GM21360 (cell line): ENCODE results near the gene PDZRN3.

Experiments used
- ATAC-seq: cut with Tn5 transposase; IDR thresholded peaks from one replicate; pipeline ENCODE4 v1.9.1; 2021; ENCODE audit warnings: mild to moderate bottlenecking, moderate library complexity; ENCODE audit not compliant: unreplicated experiment

PDZRN3 gene

DNA sequence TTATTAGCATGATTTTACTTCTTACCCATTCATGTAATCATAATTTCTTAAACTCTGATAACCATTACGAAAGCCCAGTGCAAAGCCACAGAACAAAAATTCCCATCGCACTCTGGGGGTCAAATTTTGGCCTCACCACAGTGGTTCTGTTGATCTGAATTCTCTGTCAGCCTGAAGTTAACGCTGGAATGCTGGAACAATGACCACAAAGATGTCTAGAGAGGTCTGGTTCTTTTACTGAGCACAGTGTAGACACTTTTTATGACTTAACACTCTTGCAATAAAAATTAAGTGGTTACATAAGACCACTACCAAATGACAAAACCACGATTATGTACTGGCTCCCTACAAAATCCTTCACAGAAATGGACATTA, 94.7 kb downstream of the PDZRN3 start:
- no peak for ATAC-seq

DNA sequence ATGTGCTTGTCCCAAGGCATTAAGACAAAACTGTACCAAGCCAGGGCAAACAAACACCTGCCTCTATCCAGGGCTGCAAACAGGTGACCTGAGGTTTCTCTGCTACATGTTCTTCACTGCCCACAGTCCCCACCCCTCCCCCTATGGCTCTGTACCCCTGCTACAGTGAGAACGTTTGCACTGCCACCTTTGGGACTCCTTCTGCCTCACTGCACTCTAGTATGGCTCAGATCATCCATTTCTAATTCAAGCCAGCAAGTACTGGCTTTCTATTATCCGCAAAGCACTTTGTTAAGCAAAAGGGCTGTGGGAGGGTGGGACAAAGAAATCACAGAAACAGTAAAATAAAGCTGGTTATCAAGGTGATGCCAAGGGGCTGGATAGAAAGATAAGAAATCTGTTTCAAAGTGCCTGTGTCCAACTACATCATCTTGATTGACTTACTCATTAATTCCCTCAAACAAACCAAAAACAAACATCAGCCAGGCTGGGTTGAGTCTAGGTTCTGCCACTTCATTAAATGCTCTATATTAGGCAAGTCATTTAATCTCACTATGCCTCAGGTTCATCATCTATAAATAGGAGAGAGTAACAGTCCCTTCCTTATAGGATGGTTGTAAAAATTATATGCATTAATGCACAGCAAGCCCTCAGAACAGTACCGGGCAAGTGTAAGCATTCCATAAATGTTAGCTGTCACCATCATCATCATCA, 95.3 kb downstream of the PDZRN3 start:
- no peak for ATAC-seq

DNA sequence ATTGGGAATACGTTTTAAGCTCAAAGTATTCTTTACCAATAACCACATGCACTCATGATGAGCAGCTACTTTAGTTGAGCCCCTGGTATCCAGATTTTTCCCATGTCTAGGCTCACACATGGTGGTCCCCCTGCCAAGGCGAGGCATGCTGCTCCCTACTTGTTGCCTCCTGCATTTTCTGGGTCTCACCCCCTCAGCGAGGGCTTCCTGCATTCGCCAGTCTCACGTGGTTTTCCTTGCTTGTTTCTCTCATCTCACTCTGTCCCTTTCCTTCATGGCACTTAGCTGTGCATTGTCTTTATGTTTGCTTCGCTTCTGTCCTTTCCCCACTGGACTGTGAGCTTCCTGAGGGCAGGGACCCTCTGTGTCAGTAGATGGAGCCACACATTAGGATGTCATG, 99.2 kb downstream of the PDZRN3 start:
- ATAC-seq, result no peak

DNA sequence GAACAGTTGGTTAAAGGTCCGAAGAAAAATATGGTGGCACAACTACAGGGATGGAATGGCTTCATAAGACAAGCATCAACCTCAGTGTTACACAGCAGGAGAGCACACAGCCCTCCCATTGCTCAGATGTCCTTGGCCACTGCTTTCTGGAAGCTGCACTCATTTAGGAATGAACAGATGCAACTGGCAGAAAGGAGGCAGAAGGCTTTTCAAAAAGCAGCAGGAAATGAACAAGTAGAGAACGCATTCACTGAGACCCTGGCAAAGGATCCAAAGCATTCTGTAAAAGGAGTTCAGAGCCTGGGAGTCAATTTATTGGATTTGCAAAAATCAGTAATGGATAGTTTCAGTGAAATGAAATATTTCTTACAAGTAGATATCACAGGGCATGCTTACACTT, 101.1 kb downstream of the PDZRN3 start:
- ATAC-seq, result no peak

DNA sequence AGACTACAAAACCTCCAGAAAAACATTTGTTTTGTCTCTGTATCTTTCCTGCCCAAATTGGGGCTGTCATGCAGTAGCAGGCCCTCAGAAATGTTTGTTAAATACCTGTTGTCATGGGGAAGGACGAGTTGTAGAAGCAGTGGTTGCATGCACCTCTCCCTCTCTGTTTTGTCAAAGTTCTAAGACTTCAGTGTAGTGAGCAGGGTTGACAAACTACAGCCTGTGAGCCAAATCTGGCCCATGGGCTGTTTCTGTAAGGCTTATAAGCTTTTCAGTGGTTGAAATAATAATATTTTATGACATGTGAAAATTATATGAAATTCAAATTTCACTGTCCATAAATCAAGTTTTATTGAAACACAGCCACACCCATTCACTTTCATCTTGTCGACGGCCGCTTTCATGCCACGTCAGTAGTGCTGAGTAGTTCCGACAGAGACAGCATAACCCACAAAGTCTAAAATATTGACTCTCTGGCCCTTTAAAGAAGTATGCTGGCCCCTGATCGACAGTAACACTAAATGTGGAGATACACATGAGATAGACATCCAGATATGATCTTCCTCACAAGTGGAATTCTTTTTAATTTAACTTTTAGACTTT, 102.9 kb downstream of the PDZRN3 start:
- no peak for ATAC-seq

DNA sequence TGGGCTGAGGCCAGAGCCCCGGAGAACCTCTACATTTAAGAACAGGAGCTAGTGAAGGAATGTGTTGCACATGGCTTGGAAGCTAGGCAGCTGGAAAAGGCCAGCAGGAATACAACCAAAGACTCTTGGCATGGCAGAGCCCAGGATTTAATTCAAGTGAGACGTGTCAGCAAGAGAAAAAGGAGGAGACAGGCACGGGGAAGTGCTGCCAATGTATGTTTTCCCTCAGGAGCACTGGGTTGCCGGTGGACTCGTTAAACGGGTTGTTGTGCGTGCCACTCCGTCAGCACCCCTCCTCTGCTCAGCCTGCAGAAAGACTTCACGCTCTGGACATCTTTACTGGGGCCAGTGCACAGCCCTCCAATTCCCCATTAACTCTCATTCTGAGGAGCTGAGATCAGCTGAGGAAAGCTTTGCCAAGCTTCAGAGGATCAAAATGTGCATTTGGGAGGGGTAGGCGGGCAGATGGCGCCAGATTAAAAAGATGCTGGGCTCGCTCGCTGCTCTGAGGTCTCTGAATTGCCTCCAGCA, 103.7 kb downstream of the PDZRN3 start:
- no peak for ATAC-seq

DNA sequence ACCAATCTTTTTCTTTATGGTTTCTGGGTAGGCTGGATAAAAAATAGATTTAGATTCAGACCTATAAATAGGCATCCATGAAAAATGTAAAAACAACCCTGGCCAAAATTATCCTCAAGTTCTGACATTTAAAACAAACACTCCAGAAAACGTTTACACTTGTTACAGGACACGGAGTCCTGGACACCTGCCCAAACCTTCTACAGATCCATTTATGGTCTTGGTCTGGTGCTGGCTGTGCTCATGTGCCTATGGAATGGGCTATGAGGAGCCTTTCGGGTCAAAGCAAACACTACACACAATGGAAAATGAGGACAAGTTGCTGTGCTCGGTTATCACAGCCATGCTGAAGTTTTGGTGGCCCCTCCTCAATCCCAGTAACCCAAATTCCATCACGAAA, 108.1 kb downstream of the PDZRN3 start:
- ATAC-seq, result no peak

DNA sequence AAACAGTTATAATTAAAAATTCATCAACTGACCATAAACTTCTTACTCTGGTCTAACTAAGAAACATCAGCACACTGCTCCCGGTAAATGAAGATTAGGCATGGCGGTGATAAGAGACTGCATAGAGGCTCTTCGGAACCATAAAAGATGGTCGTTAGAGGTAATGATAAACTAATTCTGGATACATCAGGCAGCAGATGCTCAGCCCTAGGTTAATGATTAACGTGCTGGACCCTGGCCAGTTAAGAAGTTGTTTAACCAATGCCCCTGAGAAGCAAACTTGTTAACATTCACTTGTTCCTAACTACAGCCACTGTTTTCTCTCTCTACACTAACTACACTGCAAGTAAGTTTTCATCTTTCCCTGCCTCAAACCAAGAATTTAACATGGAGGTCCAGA, 111.5 kb downstream of the PDZRN3 start:
- no peak for ATAC-seq

DNA sequence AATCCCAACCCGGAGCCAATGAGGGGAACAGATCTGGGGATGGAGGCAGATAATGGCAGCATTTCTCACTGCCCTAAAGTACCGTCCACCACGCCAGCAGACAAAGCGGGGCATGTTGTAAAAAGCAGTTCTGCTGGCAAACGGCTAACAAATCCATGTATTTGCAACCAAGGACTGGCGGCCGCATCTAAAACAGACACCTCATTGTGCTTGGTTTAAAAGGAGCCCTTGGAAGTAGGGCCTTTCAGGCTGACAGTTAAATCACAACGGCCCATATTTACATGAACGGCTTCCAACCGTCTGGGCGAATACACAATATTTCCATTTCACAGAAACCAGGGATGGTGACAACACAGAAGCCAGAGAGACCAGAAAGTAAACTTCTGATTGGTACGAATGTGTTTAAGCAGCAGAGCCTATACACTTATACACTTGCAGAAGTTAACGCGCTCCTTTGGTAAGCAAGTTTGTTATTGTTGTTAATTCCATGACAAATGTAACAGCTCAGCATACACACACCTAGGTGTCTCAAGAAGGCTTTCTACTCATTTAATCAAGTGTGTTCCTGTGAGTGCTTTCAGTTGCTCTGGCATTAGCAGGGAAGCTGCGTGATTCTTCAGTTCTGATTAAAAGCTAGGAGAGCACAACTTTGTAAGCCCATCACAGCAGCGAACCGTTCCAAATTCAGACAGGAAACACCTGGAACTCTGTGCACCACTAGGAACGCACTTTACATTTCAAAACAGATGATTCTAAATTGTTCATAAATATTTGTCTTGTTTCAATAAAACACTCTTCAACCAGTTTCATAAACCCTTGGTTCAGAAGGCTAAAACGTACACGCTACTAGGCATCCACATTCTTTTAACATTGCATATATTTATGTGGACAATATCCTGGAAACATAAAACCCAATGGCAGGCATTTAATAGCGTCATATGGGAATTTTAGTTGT, 112.9 kb downstream of the PDZRN3 start:
- ATAC-seq, result no peak

DNA sequence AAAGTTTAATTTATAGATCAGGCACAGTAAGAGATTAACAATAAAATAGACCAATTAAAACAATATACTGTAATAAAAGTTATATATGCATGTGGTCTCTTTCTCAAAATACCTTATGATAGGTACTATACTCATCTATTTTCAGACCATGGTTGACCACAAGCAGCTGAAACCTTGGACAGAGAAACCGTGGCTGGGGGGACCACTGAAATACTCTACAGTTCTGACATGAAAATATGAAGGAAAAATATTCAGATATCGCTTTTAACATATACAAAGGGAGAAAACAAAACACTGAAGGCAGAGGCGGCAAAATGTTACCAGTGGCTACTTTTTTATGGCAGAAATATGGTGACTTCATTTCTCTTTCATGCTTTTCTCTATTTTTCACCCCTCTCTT, 114.0 kb downstream of the PDZRN3 start:
- ATAC-seq, result no peak

DNA sequence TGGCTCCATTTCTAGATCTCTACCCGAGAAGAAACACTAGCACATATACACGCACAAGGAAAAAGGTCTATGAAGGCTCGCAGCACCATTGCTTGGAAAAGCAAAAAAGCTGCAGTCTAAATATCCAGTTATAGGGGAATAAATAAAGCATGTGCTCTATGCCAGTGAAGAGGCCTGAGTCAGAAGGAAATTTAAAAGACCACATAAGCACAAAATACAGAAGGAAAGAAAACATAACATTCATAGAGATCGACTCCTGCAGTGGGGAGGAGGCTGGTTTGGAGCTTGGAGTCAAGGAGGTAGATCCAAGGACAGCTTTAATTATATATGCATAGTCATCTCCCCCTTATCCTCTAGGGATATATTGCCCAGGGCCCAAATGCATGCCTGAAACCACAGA, 114.4 kb downstream of the PDZRN3 start:
- no peak for ATAC-seq

DNA sequence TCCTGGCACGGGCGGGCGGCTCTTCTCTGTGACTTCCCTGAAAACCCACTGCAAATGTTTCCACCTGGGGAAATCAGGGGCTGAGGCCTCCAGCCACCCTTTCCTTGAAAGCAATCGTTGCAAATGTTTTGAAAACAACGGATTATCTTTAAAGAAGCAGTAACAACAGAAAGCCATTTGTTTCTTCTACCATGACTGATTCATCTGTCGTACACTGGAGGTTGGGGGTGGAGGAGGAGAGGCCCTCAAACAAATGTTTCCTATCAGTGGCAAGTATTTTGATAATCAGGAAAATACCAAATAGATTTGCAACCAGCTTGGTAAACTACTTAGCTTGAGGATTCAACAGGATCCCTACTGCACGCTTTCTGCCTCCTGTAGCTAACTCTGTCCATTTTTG, 114.9 kb downstream of the PDZRN3 start:
- ATAC-seq, result no peak

DNA sequence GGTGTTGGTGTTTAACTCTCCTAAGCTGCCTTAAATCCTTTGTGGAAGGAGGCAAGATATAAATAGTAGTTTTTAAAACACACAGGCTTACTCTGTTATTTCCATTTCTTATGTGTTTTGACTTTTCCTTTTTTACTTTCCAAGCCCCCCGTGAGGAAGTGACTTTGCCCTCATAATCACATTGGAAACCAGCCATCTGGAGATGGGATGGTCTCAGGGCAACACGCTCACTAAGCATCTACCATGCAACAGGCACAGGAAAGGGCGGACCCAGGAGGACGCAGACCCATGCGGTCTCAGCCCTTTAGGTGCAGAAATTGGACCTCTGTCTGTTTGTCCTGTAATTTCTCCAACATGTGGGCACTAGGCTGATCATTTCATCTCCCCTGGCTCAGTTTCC, 115.7 kb downstream of the PDZRN3 start:
- no peak for ATAC-seq

DNA sequence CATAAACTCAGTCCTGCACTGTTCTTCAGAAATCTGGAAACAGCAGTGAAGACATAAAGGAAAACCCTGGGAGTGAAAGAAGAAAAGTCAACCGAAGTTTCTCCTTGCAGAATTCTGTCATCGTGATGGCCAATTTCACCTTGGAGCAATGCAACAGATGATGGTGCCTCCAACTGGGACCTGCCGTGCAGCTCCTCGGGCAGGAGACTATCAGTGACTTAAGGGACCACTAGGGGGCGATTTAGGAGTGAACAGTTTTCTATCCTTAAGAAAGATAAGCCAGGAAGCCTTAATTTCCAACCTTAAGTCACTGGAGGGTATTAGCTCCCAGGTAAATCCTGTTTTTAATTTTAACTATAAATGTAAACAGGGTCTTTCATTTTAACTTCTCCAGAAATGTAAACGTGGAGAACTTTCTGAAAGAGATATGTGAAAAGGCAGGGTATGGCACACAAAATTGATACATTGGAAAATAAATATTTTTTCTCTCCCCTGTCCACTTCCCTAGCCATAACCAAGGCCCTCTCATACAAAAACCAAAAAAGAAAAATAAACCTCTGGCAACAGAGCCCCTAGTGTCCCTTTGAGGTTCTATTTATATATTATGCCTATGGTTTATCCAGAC, 116.3 kb downstream of the PDZRN3 start:
- no peak for ATAC-seq

DNA sequence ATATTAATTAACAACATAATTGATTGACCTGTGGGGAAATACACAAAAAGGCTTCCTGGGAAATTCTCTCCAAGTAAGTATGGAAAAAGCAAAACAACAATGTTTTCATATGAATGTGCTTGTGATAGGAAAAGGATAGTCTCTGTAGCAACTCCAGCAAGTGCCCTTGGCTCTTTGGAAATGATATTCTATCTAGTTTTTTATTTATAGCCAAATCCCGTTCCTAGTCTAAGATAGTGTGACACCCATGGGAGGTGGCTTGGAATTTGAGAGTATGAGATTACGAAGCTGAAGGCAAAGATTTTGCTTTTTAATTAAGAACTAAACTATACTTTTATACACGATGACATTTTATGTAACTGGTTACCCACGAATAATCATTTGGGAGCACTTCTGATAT, 119.9 kb downstream of the PDZRN3 start:
- ATAC-seq, result no peak

DNA sequence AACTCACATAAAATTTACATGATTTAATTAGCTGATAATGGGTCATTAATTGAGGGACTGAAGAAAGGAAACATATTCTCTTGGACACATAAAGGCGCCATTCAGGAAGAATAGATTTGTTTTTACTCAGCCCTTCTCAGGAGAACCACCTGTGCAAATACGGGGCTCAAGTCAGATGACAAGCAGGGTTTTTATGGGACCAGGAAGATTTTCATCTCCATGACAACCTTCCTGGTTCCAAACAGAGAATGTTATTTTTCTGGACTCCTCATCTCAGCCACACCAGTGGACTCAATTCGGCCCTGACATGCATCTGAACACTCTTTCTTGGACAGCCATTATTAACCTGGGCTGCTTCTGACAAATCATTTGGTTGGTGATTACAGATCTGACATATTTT, 120.5 kb downstream of the PDZRN3 start:
- ATAC-seq, result no peak

DNA sequence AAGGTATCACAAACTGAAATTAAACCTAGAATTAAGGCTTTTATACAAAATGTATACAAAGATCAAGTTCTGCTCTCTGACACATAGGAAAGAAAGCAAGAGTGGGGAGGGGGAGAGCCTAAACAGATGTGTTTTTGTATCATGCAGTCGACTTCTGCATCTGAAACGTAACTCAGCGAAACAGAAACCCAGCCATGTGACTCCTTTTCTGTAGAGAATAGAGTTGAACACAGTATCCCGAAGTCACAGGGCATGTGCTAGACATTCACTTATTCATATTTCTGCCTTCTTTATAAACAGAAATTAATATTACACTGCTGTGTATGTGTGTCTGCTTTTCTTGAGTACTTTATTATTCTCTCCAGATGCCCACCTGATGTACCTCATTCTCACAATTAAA, 121.0 kb downstream of the PDZRN3 start:
- ATAC-seq, result peak; percentile 48

DNA sequence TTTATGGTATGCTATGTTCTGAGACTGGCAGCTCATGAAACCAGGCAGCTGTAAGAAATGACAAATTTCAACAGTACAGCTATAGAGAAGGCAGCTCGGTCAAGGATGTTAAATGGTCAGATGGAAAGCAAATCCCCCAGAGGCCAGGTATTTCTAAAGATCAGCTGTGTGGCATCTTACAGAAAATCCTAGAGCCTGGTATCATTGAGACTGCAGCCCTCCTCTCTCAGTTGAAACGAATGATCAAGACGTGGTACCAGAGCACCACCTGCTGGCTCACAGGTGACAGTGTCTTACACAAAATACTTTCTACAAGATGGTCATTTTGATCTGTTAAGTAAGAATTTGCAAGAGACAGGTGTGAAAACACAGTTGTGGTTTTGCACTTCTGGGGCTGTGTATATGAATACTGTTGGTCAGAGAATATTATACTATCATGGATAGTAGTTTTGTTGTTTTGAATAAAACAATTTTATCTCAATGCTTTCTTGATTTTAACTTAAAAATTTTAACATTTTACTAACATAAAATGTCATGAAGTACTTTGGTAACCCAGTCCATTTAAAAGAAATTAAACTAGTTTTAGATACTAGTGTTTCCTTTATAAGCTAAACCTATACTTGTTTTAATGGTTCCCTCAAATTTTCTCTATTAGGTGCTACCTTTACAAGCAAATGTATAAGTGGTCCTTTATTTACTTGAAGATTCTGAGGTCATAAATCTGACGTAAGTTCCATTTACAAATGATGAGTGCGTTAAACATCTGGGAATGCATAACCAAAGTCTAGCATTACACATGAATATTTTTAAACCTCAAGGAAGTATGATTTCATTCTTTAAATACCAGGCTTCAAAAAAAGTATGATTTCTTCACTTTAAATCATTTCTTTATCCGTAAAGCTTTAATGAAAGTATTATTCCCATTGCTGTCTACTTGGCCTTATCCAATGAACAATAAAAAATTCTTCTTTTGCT, 121.8 kb downstream of the PDZRN3 start:
- peak; percentile 68 for ATAC-seq

DNA sequence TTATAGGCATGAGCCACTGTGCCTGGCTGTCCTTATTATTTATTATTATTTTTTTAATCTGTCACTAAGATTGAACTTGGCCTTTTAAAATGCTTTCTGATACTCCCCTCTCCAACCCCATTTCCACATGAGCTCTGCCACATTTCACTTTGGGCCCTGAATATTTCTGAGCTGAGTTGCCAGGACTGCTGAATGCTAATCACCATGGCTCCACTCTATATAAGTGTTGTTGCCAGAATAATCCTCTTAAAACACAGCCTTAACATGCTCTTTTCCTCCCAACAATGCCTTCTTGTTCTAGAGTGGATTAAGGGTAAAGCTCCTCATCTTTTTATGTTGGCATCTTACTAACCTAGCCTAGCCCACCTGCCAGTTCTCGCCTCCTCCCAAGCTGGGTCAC, 124.4 kb downstream of the PDZRN3 start:
- ATAC-seq, result no peak

DNA sequence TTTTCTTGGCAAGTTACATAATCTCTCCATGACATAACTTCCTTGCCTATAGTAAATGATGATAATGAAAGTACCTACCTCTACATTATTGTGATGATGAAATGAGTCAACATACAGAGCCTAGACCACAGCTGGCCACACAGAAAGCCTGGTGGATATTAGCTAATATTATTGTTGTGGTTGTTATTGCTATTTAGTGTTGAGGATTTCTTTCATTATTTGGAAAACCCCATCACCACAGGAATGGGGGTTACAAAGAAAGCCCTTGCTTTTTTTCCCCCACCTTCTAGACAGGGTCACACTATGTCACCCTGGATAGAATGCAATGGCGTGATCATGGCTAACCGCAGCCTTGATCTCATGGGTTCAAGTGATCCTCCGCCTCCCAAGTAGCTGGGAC, 125.0 kb downstream of the PDZRN3 start:
- peak; percentile 43 for ATAC-seq
